Activated CD4-positive, alpha-beta T cell treated with anti-CD3 and anti-CD28 coated beads, Interleukin-2, amount 10 ng/mL, durations not matched to agents 24 days and 14 days (primary cell): Measurements from ENCODE around the gene TMEM40. TPM values are rescaled to one million over a fixed set of nuclear protein-coding genes. Genes with fewer than 3 reads are reported as not detected.

Source experiments
- total RNA-seq: library from RNA; stranded (reverse); gene quantifications from 2 replicates; pipeline ENCODE4 v1.2.3, GENCODE V29; 2022

The TMEM40 gene
- total RNA-seq, 1 donor from 2014 or later = not detected

Other genes with a start within 250 kb of the TMEM40 start
- not detected in 2 replicates for gene MKRN2OS, start 213.8 kb downstream of the TMEM40 start, total RNA-seq
- 23.2 and 28.2 TPM in 2 replicates for gene MKRN2, start 202.2 kb downstream of the TMEM40 start, total RNA-seq
- 90.5 and 93.2 TPM in 2 replicates for gene RAF1, start 95.1 kb downstream of the TMEM40 start, total RNA-seq
- gene CAND2, start 37.4 kb upstream of the TMEM40 start, total RNA-seq = 0.71 and 0.75 TPM in 2 replicates
- gene RPL32, start 82.3 kb upstream of the TMEM40 start, total RNA-seq = 2,085 and 2,113 TPM in 2 replicates